HL-60 (cell line): ENCODE data around the gene SLC3A2.
A peak's percentile ranks its signal among the peaks of the same experiment; 100 is the strongest.
"Not testable (repeated sequence)": the region's sequence is repeated elsewhere in the genome, so short reads cannot be mapped to it uniquely, and the experiment has no call there.

Experiments used
- DNase-seq, 2 experiments: peaks; one replicate each; pipeline ENCODE4 v3.0.0-alpha.2; 2010 to 2020; ENCODE audit warnings: low read depth in 1 of 2, low spot score in 1 of 2
- H3K27ac ChIP-seq: fragments of 250-450 bp; sonication (Bioruptor Pico); replicated peaks from 2 replicates; pipeline ENCODE4 v1.5.1; 2020; ENCODE audit warnings: mild to moderate bottlenecking, moderate library complexity
- H3K27me3 ChIP-seq: fragments of 250-450 bp; sonication (Bioruptor Pico); 2 replicates; pipeline ENCODE4 v1.5.1; 2021; ENCODE audit warnings: mild to moderate bottlenecking, moderate library complexity; ENCODE audit not compliant: insufficient read depth, poor library complexity, severe bottlenecking
- H3K4me3 ChIP-seq: replicated peaks from 2 replicates; pipeline ENCODE4 v1.5.1; 2011; ENCODE audit warnings: mild to moderate bottlenecking, control low read depth, low read length; ENCODE audit not compliant: insufficient read depth
- GABPA ChIP-seq: IDR thresholded peaks from 2 replicates; pipeline ENCODE4 v1.6.1; 2012; ENCODE audit warnings: low read depth
- POLR2AphosphoS5 ChIP-seq: IDR thresholded peaks from 2 replicates; pipeline ENCODE4 v1.6.1; 2012; ENCODE audit warnings: low read depth
- SPI1 ChIP-seq: IDR thresholded peaks from 2 replicates; pipeline ENCODE4 v1.6.1; 2012; ENCODE audit warnings: low read depth, mild to moderate bottlenecking, borderline replicate concordance
- TF ChIP-seq, protein P1 (sequence below): IDR thresholded peaks from 2 replicates; pipeline ENCODE4 v1.6.1; 2012; ENCODE audit warnings: low read depth; ENCODE audit not compliant: insufficient replicate concordance
- TF ChIP-seq, protein P2 (sequence below): IDR thresholded peaks from one replicate; pipeline ENCODE4 v1.5.1; 2011; ENCODE audit warnings: low read length, control low read depth, inconsistent platforms; ENCODE audit not compliant: insufficient read depth

SLC3A2 gene

DNA sequence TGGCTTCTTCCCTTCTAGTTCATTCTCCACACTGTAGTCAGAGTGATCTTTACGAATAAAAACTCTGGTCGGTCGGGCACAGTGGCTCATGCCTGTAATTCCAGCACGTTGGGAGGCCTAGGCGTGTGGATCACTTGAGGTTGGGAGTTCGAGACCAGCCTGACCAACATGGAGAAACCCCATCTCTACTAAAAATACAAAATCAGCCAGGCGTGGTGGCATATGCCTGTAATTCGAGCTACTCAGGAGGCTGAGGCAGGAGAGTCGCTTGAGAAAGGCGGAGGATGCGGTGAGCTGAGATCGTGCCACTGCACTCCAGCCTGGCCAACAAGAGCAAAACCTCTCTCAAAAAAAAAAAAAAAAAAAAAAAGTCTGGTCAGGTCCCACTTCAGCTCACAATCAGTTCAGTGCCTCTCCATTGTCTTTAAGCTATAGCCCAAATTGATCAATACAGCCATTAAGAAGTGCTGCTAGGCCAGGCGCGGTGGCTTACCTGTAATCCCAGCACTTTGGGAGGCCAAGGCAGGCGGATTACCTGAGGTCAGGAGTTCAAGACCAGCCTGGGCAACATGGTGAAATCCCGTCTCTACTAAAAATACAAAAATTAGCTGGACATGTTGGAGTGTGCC is 19.0 kb upstream of the SLC3A2 start:
- DNase-seq, H3K4me3 ChIP-seq, H3K27me3 ChIP-seq: not testable (repeated sequence)
- peak overlapping the region; percentile 40 for H3K27ac ChIP-seq

DNA sequence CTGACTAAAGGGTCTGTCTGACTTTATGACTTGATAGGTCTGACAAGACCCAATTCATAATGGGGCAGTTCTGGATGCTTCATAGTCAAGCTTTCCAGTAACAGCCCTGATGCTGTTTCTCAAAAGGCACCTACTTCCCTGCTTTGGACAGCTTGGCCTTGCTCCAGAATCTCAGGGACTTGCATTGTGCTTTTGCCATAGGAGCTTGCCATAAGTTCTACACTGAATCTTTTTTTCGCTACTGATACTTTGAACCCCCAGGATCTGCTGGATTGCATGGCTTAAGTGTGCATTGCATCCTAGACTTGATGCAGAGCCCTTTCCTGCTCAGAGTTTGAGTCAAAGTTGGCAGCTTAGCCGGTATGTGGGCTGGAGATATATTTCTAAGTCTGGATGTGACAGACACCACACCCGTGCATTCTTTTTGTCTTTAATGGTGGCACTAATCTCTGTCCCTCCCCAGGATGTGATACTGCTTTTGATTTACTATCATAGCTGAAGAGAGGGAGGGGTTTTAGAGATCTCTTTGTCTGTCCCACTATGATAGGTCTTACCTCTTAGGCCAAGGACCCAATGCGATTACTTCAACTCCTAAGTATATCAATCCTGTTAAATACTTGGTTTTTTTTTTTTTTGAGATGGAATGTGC is 16.9 kb upstream of the SLC3A2 start:
- no peak for DNase-seq
- Histone ChIP-seq H3K27me3 (no peaks in the 10 kb centered on the region), H3K27ac (no peak overlapping the region), H3K4me3 (no peak overlapping the region)
- TF ChIP-seq POLR2AphosphoS5 (no peak), GABPA (no peak), SPI1 (no peak)
- TF ChIP-seq, protein P1, sequence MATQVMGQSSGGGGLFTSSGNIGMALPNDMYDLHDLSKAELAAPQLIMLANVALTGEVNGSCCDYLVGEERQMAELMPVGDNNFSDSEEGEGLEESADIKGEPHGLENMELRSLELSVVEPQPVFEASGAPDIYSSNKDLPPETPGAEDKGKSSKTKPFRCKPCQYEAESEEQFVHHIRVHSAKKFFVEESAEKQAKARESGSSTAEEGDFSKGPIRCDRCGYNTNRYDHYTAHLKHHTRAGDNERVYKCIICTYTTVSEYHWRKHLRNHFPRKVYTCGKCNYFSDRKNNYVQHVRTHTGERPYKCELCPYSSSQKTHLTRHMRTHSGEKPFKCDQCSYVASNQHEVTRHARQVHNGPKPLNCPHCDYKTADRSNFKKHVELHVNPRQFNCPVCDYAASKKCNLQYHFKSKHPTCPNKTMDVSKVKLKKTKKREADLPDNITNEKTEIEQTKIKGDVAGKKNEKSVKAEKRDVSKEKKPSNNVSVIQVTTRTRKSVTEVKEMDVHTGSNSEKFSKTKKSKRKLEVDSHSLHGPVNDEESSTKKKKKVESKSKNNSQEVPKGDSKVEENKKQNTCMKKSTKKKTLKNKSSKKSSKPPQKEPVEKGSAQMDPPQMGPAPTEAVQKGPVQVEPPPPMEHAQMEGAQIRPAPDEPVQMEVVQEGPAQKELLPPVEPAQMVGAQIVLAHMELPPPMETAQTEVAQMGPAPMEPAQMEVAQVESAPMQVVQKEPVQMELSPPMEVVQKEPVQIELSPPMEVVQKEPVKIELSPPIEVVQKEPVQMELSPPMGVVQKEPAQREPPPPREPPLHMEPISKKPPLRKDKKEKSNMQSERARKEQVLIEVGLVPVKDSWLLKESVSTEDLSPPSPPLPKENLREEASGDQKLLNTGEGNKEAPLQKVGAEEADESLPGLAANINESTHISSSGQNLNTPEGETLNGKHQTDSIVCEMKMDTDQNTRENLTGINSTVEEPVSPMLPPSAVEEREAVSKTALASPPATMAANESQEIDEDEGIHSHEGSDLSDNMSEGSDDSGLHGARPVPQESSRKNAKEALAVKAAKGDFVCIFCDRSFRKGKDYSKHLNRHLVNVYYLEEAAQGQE: no peak

DNA sequence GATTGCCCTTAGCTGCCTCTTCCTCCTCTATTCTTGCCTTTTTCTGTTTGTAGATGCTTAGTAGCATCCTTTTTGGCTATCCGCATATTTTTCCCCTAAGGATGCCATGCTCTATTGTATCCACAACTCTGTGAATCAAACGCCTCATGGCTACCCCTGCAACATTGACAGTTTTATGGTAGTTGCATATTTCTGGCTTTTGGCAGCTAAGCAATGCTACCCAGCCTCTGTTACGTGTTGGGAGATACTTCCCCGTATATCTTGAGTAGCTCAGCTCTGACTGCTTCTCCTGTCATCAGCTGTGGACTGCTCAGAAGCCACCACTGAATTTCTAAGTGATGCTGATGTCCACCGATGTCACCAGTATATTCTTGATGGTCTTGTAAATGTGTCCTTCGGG is 15.1 kb upstream of the SLC3A2 start:
- Histone ChIP-seq H3K4me3 (no peak overlapping the region), H3K27ac (no peak overlapping the region), H3K27me3 (no peaks in the 10 kb centered on the region)
- no peak for TF ChIP-seq SPI1
- TF ChIP-seq, protein P2, sequence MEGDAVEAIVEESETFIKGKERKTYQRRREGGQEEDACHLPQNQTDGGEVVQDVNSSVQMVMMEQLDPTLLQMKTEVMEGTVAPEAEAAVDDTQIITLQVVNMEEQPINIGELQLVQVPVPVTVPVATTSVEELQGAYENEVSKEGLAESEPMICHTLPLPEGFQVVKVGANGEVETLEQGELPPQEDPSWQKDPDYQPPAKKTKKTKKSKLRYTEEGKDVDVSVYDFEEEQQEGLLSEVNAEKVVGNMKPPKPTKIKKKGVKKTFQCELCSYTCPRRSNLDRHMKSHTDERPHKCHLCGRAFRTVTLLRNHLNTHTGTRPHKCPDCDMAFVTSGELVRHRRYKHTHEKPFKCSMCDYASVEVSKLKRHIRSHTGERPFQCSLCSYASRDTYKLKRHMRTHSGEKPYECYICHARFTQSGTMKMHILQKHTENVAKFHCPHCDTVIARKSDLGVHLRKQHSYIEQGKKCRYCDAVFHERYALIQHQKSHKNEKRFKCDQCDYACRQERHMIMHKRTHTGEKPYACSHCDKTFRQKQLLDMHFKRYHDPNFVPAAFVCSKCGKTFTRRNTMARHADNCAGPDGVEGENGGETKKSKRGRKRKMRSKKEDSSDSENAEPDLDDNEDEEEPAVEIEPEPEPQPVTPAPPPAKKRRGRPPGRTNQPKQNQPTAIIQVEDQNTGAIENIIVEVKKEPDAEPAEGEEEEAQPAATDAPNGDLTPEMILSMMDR: no peak
- TF ChIP-seq GABPA: no peak
- TF ChIP-seq POLR2AphosphoS5: no peak
- TF ChIP-seq, protein P1: no peak
- DNase-seq: no peak

DNA sequence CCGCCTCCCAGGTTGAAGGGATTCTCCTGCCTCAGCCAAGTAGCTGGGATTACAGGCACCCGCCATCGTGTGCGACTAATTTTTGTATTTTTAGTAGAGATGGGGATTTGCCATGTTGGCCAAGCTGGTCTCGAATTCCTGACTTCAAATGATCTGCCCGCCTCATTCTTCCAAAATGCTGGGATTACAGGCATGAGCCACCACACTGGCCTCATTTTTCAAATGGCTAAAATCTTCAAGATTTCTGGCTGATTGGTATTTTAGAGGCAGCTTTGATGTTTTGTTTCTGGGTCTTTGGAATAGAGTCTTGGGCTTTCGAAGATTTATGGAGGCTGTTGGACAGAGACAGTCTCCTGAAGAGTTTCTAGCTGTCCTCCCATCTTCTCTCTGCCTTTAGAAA is 5.8 kb upstream of the SLC3A2 start:
- DNase-seq: no peak
- no peak for TF ChIP-seq SPI1
- TF ChIP-seq POLR2AphosphoS5: no peak
- TF ChIP-seq, protein P1: no peak
- TF ChIP-seq, protein P2: no peak
- no peak for TF ChIP-seq GABPA
- Histone ChIP-seq H3K27me3 (no peaks in the 10 kb centered on the region), H3K27ac (no peak overlapping the region), H3K4me3 (no peak overlapping the region)
